Muscle layer of colon (tissue), 2 donors: ENCODE measurements around the gene SLC50A1.

Experiments
- H3K27ac ChIP-seq: one replicate; pipeline ENCODE4 v1.7.0; 2013; ENCODE audit warnings: low read depth, mild to moderate bottlenecking, low read length, moderate library complexity
- H3K27me3 ChIP-seq, 2 donors: one replicate each; pipeline ENCODE4 v1.7.0; 2013; ENCODE audit warnings: low read length in 2 of 2, mild to moderate bottlenecking in 2 of 2; ENCODE audit not compliant: insufficient read depth in 2 of 2, control insufficient read depth in 1 of 2
- H3K36me3 ChIP-seq: one replicate; pipeline ENCODE4 v1.7.0; 2013; ENCODE audit warnings: mild to moderate bottlenecking, low read length; ENCODE audit not compliant: insufficient read depth
- H3K4me1 ChIP-seq: one replicate; pipeline ENCODE4 v1.7.0; 2013; ENCODE audit warnings: mild to moderate bottlenecking, low read length; ENCODE audit not compliant: insufficient read depth
- H3K4me3 ChIP-seq, 2 donors: one replicate each; pipeline ENCODE4 v1.7.0; 2013; ENCODE audit warnings: low read length in 2 of 2, low read depth in 1 of 2, mild to moderate bottlenecking in 1 of 2, moderate library complexity in 1 of 2
- H3K9ac ChIP-seq: one replicate; pipeline ENCODE4 v1.7.0; 2013; ENCODE audit warnings: low read length
- H3K9me3 ChIP-seq: one replicate; pipeline ENCODE4 v1.7.0; 2013; ENCODE audit warnings: mild to moderate bottlenecking, low read length
- donor health status: abdominal sarcoma.
- donor health status: Adenocarcinoma of cecum.

The SLC50A1 gene

DNA sequence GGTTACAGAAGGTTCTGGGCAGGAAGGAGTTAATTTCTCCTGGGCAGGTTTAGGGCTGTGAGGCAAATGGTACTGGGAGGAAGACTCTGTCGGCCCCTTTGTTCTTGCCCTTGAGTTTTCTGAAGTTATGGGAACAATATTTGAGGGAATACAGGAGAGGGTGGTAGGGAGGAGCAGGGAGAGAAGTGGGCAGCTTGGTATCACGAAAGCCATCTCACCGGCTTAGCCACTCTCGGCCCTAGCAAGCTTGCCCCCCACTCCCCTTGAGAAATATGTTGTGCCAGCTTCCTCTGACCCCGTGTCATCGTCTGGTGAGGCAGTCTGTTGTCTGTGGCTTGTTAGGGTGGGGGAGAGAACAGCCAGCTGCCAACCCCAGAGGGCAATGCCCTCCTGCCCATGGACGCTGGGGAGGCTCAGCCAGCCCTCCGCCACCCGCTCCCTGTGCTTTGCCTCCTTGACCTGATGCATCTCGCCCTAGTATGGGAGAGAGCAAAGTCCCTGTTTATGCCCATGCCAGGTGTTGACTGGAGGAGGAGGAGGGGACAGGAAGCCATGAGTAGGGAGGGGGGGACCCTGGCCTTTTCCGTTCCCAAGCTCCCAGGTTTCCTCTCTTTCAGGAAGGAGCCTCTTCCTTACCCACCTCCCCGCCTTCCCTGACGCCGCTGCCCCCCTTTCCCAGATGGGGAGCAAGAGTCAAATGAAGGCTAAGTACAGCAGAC is 6.7 kb upstream of the SLC50A1 start:
- H3K27me3 ChIP-seq = peaks cover 0 to 3% of the 10 kb centered on the region in 2 donors
- H3K4me1 ChIP-seq = peaks cover 38% of the 10 kb centered on the region
- peak overlapping the region; percentile 64 to 87 for H3K4me3 ChIP-seq
- H3K9ac ChIP-seq = peak overlapping the region; percentile 67
- peak overlapping the region; percentile 82 for H3K27ac ChIP-seq
- H3K36me3 ChIP-seq = peaks cover 19% of the 10 kb centered on the region
- no peaks in the 10 kb centered on the region for H3K9me3 ChIP-seq

DNA sequence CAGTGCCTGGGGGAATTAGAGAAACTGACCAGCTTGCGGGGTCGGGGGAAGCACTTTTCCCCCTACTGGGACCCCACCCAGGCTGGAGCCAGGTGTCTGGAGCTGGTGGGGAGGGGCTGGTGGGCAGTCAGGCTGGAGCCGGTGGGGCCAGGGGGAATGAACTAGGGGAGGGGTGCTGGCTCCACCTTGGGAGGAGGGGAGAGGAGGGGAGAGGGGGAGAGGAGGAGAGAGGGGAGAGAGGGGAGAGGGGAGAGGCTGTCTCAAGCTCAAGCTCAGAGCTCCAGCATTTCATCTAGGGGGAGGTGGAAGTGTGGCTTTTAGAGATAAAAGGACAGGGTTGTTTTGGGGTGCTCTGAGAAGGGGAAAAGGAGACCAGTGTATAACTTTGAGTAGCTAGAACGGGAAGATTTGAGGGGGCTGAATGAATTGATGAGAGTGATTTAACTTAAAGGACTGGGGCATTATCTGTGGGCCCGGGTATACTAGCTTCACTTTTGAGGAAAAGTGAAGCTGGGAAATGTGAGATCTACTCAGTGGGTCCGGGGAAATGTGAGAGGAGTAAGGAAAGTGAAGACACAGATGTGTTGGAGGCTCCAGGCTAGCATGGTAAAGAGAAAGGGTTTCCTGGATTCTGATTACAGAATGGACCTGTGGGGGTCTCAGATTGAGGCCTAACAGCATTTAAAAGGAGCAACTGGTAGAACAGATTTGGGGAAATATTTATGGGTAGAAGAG is 5.2 kb upstream of the SLC50A1 start:
- peaks cover 48% of the 10 kb centered on the region for H3K4me1 ChIP-seq
- H3K27ac ChIP-seq = peak overlapping the region; percentile 82
- H3K9ac ChIP-seq = peak overlapping the region; percentile 67
- peak overlapping the region; percentile 64 to 87 for H3K4me3 ChIP-seq
- peaks cover 27% of the 10 kb centered on the region for H3K36me3 ChIP-seq
- H3K27me3 ChIP-seq = peaks cover 0 to 3% of the 10 kb centered on the region in 2 donors
- no peaks in the 10 kb centered on the region for H3K9me3 ChIP-seq

DNA sequence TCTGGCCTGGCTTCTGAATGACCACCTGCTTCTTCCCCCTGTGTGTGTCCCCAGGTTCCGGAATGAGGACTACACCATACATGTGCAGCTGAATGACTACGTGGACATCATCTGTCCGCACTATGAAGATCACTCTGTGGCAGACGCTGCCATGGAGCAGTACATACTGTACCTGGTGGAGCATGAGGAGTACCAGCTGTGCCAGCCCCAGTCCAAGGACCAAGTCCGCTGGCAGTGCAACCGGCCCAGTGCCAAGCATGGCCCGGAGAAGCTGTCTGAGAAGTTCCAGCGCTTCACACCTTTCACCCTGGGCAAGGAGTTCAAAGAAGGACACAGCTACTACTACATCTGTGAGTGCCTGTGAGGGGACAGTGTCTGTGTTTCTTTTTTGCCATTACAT is 4.4 kb upstream of the SLC50A1 start:
- Histone ChIP-seq H3K9ac (no peak overlapping the region), H3K27ac (no peak overlapping the region)

DNA sequence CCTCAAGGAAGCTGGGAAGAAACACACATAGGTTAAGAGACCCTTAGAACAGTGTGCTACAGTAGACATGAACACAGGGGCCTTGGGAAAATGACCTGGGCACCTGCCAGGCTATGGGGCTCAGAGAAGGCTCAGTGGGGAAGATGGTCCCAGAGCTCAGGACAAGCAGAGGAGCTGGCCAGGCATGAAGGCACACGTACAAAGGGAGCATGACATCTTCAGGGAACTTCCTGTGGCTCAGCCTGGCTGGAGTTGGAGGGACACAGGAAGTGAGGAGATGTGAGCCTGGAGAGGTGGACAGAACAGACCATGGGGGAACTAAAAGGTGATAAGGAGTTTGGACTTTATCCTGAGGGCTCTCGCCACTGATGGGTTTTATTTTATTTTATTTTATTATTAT is 3.8 kb upstream of the SLC50A1 start:
- Histone ChIP-seq H3K27ac (no peak overlapping the region), H3K4me1 (peaks cover 47% of the 10 kb centered on the region), H3K9me3 (no peaks in the 10 kb centered on the region), H3K27me3 (peaks cover 0 to 3% of the 10 kb centered on the region in 2 donors), H3K4me3 (no peak overlapping the region), H3K9ac (no peak overlapping the region), H3K36me3 (peaks cover 27% of the 10 kb centered on the region)

More for the DNA sequence above, 4.4 kb upstream of the SLC50A1 start:
- Histone ChIP-seq H3K9me3 (no peaks in the 10 kb centered on the region), H3K36me3 (peaks cover 27% of the 10 kb centered on the region), H3K4me1 (peaks cover 48% of the 10 kb centered on the region), H3K27me3 (peaks cover 0 to 3% of the 10 kb centered on the region in 2 donors), H3K4me3 (no peak overlapping the region)

GRCh38 chr1:155133799-155134281 is 1.8 kb upstream of the SLC50A1 start:
- H3K9ac ChIP-seq = no peak overlapping the region
- H3K27me3 ChIP-seq = no peaks in the 10 kb centered on the region
- H3K4me3 ChIP-seq = no peak overlapping the region
- H3K9me3 ChIP-seq = no peaks in the 10 kb centered on the region
- peaks cover 27% of the 10 kb centered on the region for H3K36me3 ChIP-seq
- H3K27ac ChIP-seq = no peak overlapping the region
- H3K4me1 ChIP-seq = peaks cover 37% of the 10 kb centered on the region

DNA sequence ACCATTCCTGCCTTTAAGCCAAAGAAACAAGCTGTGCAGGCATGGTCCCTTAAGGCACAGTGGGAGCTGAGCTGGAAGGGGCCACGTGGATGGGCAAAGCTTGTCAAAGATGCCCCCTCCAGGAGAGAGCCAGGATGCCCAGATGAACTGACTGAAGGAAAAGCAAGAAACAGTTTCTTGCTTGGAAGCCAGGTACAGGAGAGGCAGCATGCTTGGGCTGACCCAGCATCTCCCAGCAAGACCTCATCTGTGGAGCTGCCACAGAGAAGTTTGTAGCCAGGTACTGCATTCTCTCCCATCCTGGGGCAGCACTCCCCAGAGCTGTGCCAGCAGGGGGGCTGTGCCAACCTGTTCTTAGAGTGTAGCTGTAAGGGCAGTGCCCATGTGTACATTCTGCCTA is 1.3 kb upstream of the SLC50A1 start:
- Histone ChIP-seq H3K4me3 (no peak overlapping the region), H3K9ac (peak overlapping the region; percentile 98)

DNA sequence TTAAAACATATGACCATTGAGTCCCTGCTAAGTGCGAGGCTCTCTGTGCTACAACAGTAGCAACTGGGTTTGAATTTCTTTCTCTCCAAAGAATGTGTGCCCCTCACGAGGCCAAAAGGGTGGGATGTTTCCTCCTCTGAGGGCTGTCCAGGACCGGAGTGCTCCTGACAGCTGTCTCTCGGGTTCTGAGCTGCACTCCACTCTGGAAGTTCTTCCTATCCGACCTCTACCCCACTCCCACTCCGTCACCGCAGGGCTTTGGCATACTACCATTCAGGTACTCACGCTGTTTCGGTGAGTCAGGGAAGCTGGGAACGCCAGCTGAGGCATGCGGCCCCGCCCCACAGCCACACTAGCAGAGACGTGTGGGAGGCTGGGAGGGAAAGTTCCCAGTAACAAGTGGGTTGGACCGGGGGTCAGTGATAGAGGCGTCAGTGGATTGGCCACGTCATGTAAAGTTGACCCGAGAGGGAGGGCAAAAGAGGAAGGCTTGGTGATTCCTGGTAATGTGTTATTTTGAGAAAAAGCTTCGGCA is 705 bp upstream of the SLC50A1 start:
- Histone ChIP-seq H3K4me1 (peaks cover 35% of the 10 kb centered on the region), H3K27ac (peak overlapping the region; percentile 62)

More for the DNA sequence above, 1.3 kb upstream of the SLC50A1 start:
- Histone ChIP-seq H3K9me3 (no peaks in the 10 kb centered on the region), H3K4me1 (peaks cover 38% of the 10 kb centered on the region), H3K27me3 (no peaks in the 10 kb centered on the region), H3K27ac (peak overlapping the region; percentile 62), H3K36me3 (peaks cover 27% of the 10 kb centered on the region)

DNA sequence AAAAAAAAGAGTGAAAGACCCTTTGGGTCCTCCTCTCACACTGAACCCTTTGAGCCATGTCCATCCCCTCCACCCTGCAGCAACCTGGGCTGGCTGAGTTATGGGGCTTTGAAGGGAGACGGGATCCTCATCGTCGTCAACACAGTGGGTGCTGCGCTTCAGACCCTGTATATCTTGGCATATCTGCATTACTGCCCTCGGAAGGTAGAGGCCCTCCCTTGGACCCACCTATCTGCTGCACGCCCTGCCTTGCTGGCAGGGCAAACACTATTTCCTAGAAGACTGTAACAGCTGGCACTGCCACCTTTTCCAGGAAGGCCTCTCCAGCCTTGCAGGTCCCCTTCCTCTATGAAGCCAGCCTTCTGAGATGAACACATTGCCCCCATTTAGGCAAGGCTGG is 1.1 kb downstream of the SLC50A1 start:
- peak overlapping the region in 1 of 2 donors; percentile 51 for H3K4me3 ChIP-seq
- H3K9me3 ChIP-seq = no peaks in the 10 kb centered on the region
- H3K4me1 ChIP-seq = peaks cover 27% of the 10 kb centered on the region
- peaks cover 23% of the 10 kb centered on the region for H3K36me3 ChIP-seq
- no peak overlapping the region for H3K9ac ChIP-seq
- no peaks in the 10 kb centered on the region for H3K27me3 ChIP-seq
- peak overlapping the region; percentile 64 for H3K27ac ChIP-seq

More for the DNA sequence above, 705 bp upstream of the SLC50A1 start:
- peak overlapping the region; percentile 34 to 86 for H3K4me3 ChIP-seq
- peaks cover 27% of the 10 kb centered on the region for H3K36me3 ChIP-seq
- no peaks in the 10 kb centered on the region for H3K27me3 ChIP-seq
- H3K9me3 ChIP-seq = no peaks in the 10 kb centered on the region
- peak overlapping the region; percentile 98 for H3K9ac ChIP-seq

- H3K4me3 ChIP-seq = peak overlapping the region in 1 of 2 donors; percentile 51
Observed at GRCh38 chr1:155137154-155137949, 1.7 kb downstream of the SLC50A1 start.

GRCh38 chr1:155139895-155140629 is 4.4 kb downstream of the SLC50A1 start, which contains the start of gene DPM3:
TSS of gene DPM3 (minus strand) at chr1:155140531. CDS start at chr1:155140240, 291 bp downstream.
- Histone ChIP-seq H3K27ac (peak within 1 kb of the TSS; percentile 88), H3K36me3 (no peaks in the 10 kb centered on the region), H3K4me3 (peak within 1 kb of the TSS; percentile 81 to 86), H3K9ac (peak within 1 kb of the TSS; percentile 79), H3K9me3 (no peaks in the 10 kb centered on the region), H3K27me3 (no peaks in the 10 kb centered on the region), H3K4me1 (peaks cover 17% of the 10 kb centered on the region)

More at GRCh38 chr1:155137154-155137949, 1.7 kb downstream of the SLC50A1 start:
- H3K9ac ChIP-seq = no peak overlapping the region
- H3K27me3 ChIP-seq = no peaks in the 10 kb centered on the region
- H3K36me3 ChIP-seq = peaks cover 20% of the 10 kb centered on the region
- H3K27ac ChIP-seq = peak overlapping the region; percentile 64
- peaks cover 27% of the 10 kb centered on the region for H3K4me1 ChIP-seq
- no peaks in the 10 kb centered on the region for H3K9me3 ChIP-seq
